ENCODE measurements around the gene DUSP16.

DUSP16 gene

GRCh38 chr12:12542286-12542685 is 20.4 kb downstream of the DUSP16 start:
- no peak for DNase-seq (ENCODE audit: extremely low read depth, low read depth)
- no peak for TF ChIP-seq CTCF (IDR thresholded peaks at IDR 0.05; ENCODE audit: low read depth, low read length)

- no peak for TF ChIP-seq CTCF (IDR thresholded peaks at IDR 0.05; ENCODE audit: low read depth, low read length)
- no peak for DNase-seq (ENCODE audit: extremely low read depth, low read depth)
Observed at GRCh38 chr12:12541782-12542181, 20.9 kb downstream of the DUSP16 start.

DNA sequence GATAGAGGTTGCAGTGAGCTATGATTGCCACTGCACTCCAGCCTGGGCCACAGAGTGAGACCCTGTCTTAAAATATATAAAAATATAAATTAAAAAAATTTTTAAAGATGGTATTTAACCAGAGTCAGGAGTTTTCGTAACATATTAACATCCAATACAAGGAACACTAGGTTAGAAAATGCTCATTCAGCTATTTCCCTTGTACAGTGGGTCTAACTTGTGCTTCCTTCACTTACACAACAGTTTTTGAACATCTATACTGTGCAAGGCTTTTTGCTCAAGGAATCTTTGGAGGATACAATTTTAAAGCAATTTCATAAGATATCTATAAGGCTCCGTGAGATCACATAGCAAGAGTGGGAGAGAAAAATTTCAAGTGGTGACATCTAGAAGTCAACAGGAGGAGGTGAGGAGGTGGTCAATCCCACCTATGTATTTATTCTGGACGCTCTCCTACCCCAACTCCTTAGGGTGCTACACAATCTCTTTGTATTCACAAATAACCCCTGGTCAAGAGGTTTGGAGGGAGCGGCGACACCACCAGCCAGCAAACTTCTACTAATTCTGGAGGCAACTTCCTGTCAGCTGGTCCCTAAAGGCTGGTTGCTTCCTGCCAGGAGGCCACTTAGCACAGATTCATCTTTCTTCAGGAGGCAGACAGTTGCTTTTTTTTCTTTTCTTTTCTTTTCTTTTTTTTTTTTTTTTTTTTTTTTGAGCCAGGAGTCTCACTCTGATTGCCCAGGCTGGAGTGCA is 22.2 kb downstream of the DUSP16 start:
- DNase-seq (ENCODE audit: extremely low read depth, low read depth), result no peak

DNA sequence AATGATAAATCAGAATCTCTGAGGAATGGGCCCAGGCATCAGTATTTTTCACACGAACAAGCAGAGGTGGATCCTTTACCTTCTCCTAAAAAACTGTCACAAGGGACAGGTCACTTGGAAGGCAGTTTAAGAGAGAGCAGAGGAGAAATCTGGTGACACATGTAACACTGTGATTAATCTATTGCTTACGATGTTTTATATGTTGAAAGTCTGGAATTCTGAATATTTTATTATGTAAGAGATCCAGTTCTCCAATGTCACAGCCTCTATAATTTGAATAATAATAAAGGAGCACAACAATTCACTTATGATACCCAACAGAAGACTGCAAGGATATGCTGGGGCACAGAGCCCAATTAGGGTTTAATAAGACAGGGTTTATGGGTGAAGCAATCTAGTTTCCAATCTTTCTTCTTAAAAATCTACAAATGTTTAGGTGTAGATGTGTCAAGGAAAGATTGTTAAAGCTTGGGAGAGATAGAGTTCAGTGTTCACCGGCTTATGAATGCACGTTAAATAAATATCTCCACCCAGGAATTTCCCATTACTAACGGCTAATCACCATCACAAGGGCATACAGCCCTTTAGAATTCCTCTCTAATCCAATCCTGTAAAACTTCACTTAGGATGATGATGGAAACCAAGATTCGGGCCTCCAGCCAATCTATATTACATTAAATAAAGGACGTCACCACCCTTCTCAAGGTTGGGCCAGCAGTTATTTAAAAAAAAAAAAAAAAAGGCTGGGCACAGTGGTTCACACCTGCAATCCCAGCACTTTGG is 23.4 kb downstream of the DUSP16 start:
- no peak for DNase-seq (ENCODE audit: extremely low read depth, low read depth)
- no peak for TF ChIP-seq CTCF (IDR thresholded peaks at IDR 0.05; ENCODE audit: low read depth, low read length)

More for the DNA sequence above, 22.2 kb downstream of the DUSP16 start:
- no peak for TF ChIP-seq CTCF (IDR thresholded peaks at IDR 0.05; ENCODE audit: low read depth, low read length)

- DNase-seq (ENCODE audit: extremely low read depth, low read depth), result no peak
- no peak for TF ChIP-seq CTCF (IDR thresholded peaks at IDR 0.05; ENCODE audit: low read depth, low read length)
Observed at GRCh38 chr12:12538535-12538934, 24.1 kb downstream of the DUSP16 start.

DNA sequence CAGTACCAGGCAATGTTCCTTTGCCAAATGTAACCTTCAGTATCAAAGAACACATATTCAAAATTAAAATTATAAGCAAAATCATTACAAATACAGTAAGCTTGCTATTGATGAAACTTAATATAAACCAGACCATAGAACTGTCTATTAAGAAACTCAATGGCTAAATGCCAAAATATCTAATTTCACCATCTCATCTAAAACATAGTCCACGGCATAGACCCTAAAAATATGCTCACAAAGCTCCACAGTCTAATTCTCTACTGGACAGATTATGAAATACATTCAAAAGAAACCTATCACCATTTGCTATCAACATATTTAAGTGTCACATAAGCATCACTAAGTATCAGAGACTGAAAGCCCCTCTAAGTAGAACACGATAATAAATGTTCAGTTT is 25.2 kb downstream of the DUSP16 start:
- DNase-seq (ENCODE audit: extremely low read depth, low read depth), result no peak
- no peak for TF ChIP-seq CTCF (IDR thresholded peaks at IDR 0.05; ENCODE audit: low read depth, low read length)

DNA sequence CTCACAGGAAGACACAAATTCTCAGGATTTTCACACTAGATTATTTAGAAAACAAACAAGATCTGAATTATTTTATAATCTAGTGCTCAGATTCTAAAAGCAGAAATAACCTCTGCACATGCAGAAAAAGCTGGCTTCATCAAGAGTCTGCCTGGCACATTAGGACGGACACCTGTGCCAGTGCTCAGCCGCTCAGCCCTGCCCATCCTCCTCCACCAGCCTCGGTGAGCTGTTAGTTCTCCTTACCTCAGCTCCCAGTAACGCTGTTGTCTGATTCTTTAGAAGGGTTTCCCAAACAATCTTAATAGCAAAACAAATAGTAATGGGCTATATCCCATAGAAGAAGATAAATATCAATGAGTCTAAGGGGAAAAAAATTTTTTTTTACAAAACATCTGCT is 27.7 kb downstream of the DUSP16 start:
- DNase-seq (ENCODE audit: extremely low read depth, low read depth), result no peak
- TF ChIP-seq CTCF (IDR thresholded peaks at IDR 0.05; ENCODE audit: low read depth, low read length), result no peak
